GM21723 (cell line): ENCODE data around the gene SHC1.

Experiments used
- ATAC-seq: cut with Tn5 transposase; IDR thresholded peaks from one replicate; pipeline ENCODE4 v1.9.1; 2021; ENCODE audit warnings: mild to moderate bottlenecking, moderate library complexity; ENCODE audit not compliant: unreplicated experiment

SHC1 gene

GRCh38 chr1:154959426-154959780 lies 11.1 kb downstream of the SHC1 start:
- no peak for ATAC-seq

GRCh38 chr1:154958681-154959425 lies 11.7 kb downstream of the SHC1 start:
- ATAC-seq = no peak

GRCh38 chr1:154958036-154958435 lies 12.5 kb downstream of the SHC1 start:
- no peak for ATAC-seq

- no peak for ATAC-seq
Measured at GRCh38 chr1:154957091-154957657, 13.4 kb downstream of the SHC1 start.

- ATAC-seq = no peak
Measured at GRCh38 chr1:154956544-154956941, 14.0 kb downstream of the SHC1 start.

- ATAC-seq = peak; percentile 60
Measured at GRCh38 chr1:154955718-154956543, 14.6 kb downstream of the SHC1 start, which contains the start of gene PBXIP1. TSS of gene PBXIP1 (minus strand) at chr1:154956099. CDS start at chr1:154953721, 2,378 bp downstream.

- ATAC-seq = peak; percentile 49
Measured at GRCh38 chr1:154955039-154955717, 15.4 kb downstream of the SHC1 start.

- no peak for ATAC-seq
Measured at GRCh38 chr1:154954541-154954940, 16.0 kb downstream of the SHC1 start.

GRCh38 chr1:154953611-154954038 lies 16.9 kb downstream of the SHC1 start:
- no peak for ATAC-seq

GRCh38 chr1:154952664-154953063 lies 17.9 kb downstream of the SHC1 start:
- ATAC-seq = no peak

- ATAC-seq = no peak
Measured at GRCh38 chr1:154951901-154952657, 18.5 kb downstream of the SHC1 start.

- no peak for ATAC-seq
Measured at GRCh38 chr1:154948079-154948478, 22.5 kb downstream of the SHC1 start.

- no peak for ATAC-seq
Measured at GRCh38 chr1:154945962-154946850, 24.3 kb downstream of the SHC1 start.

- no peak for ATAC-seq
Measured at GRCh38 chr1:154945160-154945961, 25.2 kb downstream of the SHC1 start.

- no peak for ATAC-seq
Measured at GRCh38 chr1:154944401-154945159, 26.0 kb downstream of the SHC1 start.

- ATAC-seq = no peak
Measured at GRCh38 chr1:154943649-154944400, 26.7 kb downstream of the SHC1 start.

GRCh38 chr1:154941333-154942013 lies 29.1 kb downstream of the SHC1 start:
- ATAC-seq = no peak
